ENCODE data around the gene STPG3. TPM values are rescaled to one million over a fixed set of nuclear protein-coding genes. Genes with fewer than 3 reads are reported as not detected.

STPG3 gene
- polyA plus RNA-seq, 12 donors, result 0.24 to 0.54 (median 0.30) TPM; not detected in 6

GRCh38 chr9:137221506-137222111, 29.5 kb upstream of the STPG3 start:
- DNase-seq, result no peak

GRCh38 chr9:137222190-137223077, 28.7 kb upstream of the STPG3 start, which contains the start of gene RNF208:
Gene RNF208, minus strand, starts transcription at chr9:137222240. Its CDS starts 1,028 bp downstream, at chr9:137221212.
- DNase-seq, result no peak

- DNase-seq, result peak; percentile 96
Observed at GRCh38 chr9:137223078-137223970, 27.8 kb upstream of the STPG3 start.

GRCh38 chr9:137224830-137225694, 26.0 kb upstream of the STPG3 start, which contains the start of gene CYSRT1:
Gene CYSRT1, plus strand, starts transcription at chr9:137225174. Its CDS starts 448 bp downstream, at chr9:137225622.
- DNase-seq, result no peak

GRCh38 chr9:137225699-137226331, 25.3 kb upstream of the STPG3 start:
- no peak for DNase-seq

GRCh38 chr9:137226338-137227053, 24.6 kb upstream of the STPG3 start:
- no peak for DNase-seq

- peak; percentile 69 for DNase-seq
Observed at GRCh38 chr9:137227054-137227852, 23.8 kb upstream of the STPG3 start, which contains the start of gene RNF224. Gene RNF224, plus strand, starts transcription at chr9:137227502. Its CDS starts 834 bp downstream, at chr9:137228336.

GRCh38 chr9:137227853-137228505, 23.1 kb upstream of the STPG3 start:
- no peak for DNase-seq

- DNase-seq, result no peak
Observed at GRCh38 chr9:137228506-137228967, 22.5 kb upstream of the STPG3 start.

GRCh38 chr9:137228968-137229896, 21.9 kb upstream of the STPG3 start:
- no peak for DNase-seq

- DNase-seq, result no peak
Observed at GRCh38 chr9:137229903-137230704, 21.0 kb upstream of the STPG3 start.

- DNase-seq, result no peak
Observed at GRCh38 chr9:137230705-137231371, 20.2 kb upstream of the STPG3 start, which contains the start of gene SLC34A3. Gene SLC34A3, plus strand, starts transcription at chr9:137230901. Its CDS starts 802 bp downstream, at chr9:137231703.

GRCh38 chr9:137231372-137232039, 19.6 kb upstream of the STPG3 start:
- no peak for DNase-seq

- DNase-seq, result no peak
Observed at GRCh38 chr9:137232101-137232500, 19.0 kb upstream of the STPG3 start.

- DNase-seq, result no peak
Observed at GRCh38 chr9:137232510-137232909, 18.6 kb upstream of the STPG3 start.

Measured in muscle of arm (tissue), 12 donors.